ENCODE results near the gene IFI35.

DNA sequence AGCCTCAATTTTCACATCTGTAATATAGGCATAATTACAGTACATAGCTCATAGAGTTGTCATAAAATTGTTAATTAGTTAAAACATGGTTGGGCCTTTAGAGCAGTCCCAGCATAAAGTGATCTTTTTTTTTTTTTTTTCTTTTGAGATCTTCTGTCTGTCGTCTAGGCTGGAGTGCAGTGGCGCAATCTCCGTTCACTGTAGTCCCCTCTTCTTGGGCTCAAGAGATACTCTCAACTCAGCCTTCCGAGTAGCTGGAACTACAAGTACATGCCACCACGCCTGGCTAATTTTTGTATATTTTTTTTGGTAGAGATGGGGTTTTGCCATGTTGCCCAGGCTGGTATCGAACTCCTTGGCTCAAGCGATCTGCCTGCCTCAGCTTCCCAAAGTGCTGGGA lies 49.5 kb downstream of the IFI35 start:
- TF ChIP-seq, protein P1, sequence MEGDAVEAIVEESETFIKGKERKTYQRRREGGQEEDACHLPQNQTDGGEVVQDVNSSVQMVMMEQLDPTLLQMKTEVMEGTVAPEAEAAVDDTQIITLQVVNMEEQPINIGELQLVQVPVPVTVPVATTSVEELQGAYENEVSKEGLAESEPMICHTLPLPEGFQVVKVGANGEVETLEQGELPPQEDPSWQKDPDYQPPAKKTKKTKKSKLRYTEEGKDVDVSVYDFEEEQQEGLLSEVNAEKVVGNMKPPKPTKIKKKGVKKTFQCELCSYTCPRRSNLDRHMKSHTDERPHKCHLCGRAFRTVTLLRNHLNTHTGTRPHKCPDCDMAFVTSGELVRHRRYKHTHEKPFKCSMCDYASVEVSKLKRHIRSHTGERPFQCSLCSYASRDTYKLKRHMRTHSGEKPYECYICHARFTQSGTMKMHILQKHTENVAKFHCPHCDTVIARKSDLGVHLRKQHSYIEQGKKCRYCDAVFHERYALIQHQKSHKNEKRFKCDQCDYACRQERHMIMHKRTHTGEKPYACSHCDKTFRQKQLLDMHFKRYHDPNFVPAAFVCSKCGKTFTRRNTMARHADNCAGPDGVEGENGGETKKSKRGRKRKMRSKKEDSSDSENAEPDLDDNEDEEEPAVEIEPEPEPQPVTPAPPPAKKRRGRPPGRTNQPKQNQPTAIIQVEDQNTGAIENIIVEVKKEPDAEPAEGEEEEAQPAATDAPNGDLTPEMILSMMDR (IDR thresholded peaks at IDR 0.05) = no peak
- TF ChIP-seq POLR2A (IDR thresholded peaks at IDR 0.05) = no peak

All from body of pancreas (tissue), 4 donors.